ENCODE results near the gene GGTA1. TPM values are rescaled to one million over a fixed set of nuclear protein-coding genes. Genes with fewer than 3 reads are reported as not detected.
"Not testable (repeated sequence)": the region's sequence is repeated elsewhere in the genome, so short reads cannot be mapped to it uniquely, and the experiment has no call there.

GGTA1 gene
- total RNA-seq, result 2.0 TPM

DNA sequence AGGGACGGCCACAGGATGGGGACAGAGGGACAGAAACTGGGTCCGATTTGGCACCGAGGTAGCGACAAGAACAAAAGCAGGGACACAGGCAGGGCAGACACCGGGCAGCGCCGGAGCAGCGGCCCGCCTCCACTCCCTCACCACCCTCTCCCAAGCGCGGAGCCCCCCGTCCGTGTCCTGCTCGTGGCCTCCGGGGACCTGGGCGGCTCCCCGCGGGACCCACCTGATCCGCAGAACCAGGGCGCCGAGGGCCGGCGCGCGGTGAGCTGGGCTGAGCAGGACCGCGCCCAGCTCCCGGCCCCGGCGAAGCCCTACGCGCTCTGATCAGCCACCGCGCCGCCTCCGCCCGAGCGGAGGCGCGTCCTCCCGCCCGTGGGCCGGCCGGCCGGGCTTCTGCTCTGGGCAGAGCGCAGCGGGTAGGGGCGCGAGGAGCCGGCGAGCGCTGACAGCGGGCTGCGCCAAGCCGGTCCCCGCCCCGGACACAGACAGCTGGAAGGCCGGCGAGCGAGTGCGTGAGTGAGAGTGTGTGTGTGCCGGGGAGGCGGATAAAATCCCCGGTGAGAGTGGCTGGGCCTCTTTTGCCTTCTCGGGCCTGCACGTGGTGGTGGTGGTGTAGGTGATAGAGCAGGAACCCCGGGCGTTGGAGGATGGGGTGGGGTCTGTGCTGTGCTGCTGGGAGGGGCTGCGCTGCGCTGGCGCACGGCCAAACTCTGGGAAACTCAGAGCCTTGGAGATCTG is at the start of gene GGTA1:
TSS of gene GGTA1 (minus strand) at position 418 of the 738 bp plus-strand sequence. CDS start 31,922 bp downstream, outside the sequence.
- DNase-seq (ENCODE audit: low spot score), result peak; percentile 57

DNA sequence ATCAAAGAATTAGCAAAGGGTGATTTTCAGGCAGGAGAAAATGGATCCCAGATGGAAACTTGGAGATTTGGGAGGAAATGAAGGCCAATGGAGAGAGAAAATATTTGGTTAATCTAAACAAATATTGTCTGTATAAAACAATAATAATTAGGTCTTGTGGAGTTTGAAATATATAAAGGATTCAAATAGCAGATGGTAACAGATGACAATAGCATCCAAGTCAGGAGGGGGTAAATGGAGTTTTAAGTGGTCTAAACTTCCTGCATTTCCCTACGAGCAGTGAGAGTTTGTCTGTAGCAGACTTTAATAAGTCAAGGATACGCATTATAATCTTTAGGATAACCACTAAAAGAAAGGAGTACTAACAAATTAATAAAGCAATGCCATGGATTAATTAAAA is 49.0 kb upstream of the GGTA1 start:
- DNase-seq (ENCODE audit: low spot score), result no peak

DNA sequence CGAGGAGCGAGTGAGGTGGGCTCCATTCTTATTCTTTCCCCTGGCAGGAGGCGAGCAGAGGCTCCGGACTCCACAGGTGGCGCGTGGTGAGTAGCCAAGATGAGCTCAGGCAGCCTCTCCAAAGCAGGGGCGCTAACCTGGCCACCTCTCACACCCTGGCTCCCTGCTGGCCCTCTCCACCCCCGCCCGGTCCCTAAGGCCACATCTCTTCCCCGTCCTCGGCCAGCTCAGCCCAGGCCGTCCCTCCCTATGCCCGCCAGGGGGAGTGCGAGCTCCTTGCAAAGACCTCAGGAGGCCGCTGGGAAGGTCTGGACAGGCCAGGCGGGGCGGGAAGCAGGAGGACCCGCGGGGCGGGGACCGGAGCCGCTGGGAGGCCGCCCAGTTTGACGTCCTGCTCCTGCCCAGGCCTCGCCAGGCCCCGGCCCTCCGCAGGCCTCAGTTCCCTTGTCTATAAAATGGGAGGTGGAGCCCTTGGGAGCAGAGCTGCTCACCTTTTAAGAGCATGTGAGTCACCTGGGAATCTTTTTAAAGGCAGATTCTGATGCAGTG is 46.3 kb upstream of the GGTA1 start:
- DNase-seq (ENCODE audit: low spot score), result peak; percentile 95

DNA sequence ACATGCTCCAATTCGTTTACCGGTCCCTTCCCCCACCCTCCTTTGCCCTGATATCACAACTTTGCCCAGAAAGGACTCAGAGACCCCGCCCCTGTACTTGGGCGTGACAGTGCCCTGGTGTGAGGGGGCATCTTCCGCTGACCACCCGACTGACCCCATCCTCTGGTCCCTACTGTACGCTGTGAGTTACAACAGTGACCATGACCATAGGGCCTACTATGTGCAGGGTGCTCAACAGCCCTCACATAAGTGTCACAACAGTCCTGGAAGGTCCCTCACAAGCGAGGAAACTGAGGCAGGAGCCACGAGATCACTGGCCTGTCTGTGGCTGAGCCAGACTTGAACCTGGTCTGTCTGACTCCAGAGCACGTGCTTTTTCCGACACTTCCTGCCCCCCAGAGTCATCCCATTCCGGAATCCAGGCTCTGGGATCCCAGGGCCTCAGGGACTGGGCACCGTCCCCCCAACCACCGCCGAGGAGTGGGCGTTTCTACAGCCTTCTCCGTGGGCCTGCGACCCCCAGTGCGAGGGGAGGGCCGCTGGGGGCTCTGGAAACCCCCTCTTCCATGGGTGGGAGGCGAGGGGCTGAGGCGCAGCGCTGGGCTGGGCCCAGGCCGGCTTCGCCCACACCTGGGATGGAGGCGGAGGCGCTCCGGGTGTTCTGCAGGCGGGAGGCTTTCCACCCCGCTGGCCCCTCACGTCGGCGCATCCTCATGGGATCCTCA is 45.7 kb upstream of the GGTA1 start:
- DNase-seq (ENCODE audit: low spot score), result no peak

DNA sequence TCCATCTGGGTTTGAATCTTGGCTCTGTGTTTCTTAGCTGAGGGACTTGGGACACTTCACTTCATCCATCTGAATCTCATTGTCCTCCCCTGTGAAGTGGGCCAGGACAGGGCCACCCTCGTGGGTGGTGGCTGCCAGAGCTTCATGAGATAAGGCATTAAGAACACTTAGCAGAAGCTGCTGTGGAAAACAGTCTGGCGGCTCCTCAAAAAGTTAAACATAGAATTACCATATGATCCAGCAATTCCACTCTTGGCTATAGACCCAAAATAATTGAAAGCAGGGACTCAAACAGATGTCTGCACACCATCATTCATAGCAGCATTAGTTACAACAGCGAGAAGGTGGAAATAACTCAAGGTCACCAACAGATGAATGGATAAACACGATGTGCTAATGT is 42.4 kb upstream of the GGTA1 start:
- DNase-seq (ENCODE audit: low spot score), result no peak

DNA sequence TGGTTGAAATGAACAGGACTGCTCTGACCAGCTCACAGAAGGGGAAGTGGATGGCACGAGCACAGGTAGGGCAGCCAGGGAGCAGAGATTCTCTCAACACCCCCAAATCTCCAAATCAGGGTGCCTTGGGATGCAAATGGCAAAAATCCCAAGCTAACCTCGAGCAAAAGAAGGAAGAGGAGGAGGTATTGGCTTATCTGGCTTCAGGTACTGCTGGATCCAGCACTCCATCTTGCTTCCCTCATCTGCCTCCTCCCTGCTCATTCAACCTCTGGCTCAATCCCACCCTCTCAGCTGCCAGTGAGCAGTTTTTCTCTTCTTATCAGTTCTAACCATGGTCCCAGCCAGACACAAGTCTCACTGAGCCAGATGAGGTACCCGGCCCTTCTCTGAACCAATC is 41.6 kb upstream of the GGTA1 start:
- DNase-seq (ENCODE audit: low spot score), result no peak

DNA sequence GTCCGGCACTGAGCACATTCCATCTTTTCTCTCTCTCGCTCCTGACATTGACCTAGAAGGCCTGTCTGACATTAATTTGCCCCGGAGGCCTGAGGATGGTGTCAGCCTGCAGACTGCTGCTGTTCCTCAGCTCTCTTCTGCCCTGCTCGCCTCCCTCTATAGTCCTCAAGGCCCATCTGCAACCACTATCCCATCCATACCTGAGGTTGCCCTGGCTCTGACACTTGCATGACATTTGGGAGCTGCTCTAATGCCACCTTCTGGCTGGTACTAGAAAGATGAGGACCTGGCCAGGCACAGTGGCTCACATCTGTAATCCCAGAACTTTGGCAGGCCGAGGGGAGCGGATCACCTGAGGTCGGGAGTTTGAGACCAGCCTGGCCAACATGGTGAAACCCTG is 38.6 kb upstream of the GGTA1 start:
- DNase-seq (ENCODE audit: low spot score), result no peak

DNA sequence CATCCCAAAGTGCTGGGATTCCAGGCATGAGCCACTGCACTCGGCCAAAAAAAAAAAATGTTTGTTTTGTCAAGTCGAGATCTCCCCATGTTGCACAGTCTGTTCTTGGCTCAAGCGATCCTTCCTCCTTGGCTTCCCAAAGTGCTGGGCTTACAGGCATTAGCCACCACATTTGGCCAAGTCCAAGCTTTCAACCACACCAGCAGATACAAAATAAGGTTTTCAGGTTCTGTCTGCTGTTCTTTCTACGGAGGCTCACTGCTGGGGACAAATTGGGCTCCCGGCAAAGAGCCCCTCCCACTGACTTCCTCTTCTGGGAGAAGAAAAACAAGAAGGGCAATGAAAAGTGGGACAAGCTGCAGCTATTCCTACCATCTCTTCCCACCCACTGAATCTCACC is 37.6 kb upstream of the GGTA1 start:
- no peak for DNase-seq (ENCODE audit: low spot score)

DNA sequence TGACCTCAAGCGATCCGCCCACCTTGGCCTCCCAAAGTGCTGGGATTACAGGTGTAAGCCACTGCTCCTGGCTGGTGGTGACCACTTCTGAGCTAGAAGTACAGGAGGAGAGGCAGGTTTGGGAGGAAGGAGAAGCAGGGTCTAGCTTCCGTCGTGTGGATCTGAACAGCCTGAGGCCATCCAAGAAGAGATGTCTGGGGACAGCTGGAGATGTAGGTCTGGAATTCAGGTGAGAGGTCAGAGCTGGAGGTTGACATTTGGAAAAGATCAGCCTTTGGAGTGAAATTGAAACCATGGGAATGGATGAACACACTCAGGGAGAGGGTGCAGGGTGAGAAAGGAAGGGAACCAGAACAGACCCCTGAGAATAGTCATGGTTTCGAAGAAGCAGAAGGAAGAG is 33.2 kb upstream of the GGTA1 start:
- no peak for DNase-seq (ENCODE audit: low spot score)

DNA sequence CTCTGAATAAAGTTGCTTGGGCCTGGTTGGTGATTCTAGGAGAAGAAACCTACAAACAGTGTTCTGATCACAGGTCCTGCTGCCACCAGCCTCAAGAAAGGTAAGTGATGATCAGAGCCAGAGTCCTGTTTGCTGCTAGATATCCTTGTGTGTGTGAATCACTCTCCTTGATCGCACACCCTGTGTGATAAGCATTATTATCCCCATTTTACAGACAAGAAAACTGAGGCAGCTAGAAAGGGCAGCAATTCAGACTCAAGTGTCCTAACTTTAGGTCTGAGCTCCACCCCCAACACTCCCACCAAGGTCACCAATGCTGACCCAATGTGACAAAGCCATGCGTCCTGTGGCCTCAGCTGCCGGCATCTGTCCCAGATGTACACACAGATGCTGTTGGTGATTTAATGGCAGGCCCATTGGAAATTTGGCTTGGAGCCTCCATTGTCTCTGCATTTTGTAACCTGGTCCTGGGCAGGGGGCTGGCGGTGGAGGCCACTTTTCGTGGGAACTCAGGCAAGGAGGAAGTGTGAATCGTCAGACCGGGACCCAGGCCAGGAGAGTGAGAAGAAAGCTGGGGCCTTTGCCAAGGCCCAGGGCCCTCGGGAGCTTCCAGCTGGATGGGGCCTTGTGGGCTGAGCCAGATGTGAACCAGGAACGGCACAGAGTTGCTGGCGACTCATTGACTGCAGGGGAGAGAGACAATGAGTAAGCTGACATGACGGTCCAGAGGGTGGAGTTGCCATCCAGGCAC is 29.8 kb upstream of the GGTA1 start:
- DNase-seq (ENCODE audit: low spot score), result peak; percentile 85

DNA sequence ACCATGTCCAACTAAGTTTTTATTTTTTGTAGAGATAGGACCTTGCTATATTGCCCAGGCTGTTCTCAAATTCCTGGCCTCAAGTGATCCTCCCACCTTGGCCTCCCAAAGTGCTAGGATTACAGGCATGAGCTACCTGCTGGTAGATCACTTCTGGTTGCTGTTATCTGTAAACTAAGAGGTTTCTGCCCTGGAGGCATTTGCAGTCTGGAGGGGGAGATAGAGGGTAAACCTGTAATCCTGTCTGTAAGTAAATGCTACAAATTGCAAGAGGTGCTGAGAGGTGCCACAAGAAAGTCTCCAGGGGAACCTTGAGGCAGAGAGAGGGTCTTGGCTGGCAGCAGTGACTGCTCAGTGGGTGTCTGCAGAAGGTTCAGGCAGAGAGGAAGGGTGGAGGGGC is 29.0 kb upstream of the GGTA1 start:
- DNase-seq (ENCODE audit: low spot score), result no peak

DNA sequence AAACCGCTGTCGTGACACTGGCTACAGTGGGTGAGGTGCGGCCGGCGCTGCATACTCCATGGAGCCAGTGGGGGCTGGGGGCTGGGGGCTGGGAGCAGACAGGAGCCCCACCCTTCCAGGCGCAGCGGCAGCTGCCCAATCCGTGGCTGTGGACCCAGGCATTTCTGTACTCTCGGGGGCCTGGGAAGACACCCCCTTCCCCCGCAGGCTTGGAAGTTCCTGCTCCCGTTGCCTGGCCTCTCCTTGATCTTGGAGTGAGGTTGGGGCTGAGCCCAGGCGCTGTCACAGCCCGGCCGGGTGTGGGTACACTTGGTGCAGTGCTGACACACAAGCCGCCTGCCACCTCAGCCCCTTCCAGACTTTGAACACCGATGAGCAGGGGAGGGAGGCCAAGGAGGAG is 27.7 kb upstream of the GGTA1 start:
- no peak for DNase-seq (ENCODE audit: low spot score)

DNA sequence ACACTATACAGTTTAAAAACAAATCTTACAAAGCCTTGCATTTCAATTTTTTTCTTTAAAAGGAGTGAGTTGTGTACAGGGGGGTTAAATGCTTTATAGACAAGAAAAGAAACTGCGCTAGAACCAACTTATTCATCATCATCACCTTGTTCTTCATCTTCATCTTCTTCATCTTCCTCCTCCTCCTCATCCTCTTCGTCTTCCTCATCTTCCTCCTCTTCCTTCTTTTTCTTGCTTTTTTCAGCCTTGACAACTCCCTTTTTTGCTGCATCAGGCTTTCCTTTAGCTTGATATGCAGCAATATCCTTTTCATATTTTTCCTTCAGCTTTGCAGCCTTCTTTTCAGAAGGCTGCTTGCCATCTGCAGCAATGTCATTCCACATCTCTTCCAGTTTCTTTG is 20.0 kb upstream of the GGTA1 start:
- not testable (repeated sequence) for DNase-seq (ENCODE audit: low spot score)

DNA sequence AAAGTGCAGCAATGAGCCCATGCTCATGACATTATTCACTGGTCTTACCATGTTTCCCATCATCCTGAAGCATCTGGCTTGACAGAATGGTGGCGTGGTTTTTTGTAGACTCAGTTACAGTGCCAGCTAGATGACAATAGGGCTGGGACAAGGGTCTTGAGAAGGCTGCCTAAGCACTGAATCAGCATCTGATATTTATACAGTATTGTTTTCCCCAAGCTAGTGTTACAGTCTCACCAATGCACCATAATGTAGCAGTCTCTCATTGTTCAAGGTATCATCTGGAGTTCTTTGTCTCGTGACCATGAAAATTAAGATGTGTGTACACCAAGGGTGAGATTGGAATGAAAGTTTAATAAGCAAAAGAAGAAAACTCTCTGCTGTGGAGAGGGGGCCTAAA is 19.0 kb upstream of the GGTA1 start:
- no peak for DNase-seq (ENCODE audit: low spot score)

DNA sequence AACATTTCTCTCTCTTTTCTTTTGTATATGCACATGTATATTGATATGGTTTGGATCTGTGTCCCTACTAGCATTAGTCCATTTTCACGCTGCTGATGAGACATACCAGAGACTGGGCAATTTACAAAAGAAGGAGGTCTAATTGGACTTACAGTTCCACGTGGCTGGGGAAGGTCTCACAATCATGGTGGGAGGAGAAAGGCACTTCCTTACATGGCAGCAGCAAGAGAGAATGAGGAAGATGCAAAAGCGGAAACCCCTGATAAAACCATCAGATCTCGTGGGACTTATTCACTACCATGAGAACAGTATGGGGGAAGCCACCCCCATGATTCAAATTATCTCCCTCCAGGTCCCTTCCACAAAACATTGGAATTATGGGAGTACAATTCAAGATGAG is 13.5 kb upstream of the GGTA1 start:
- not testable (repeated sequence) for DNase-seq (ENCODE audit: low spot score)

DNA sequence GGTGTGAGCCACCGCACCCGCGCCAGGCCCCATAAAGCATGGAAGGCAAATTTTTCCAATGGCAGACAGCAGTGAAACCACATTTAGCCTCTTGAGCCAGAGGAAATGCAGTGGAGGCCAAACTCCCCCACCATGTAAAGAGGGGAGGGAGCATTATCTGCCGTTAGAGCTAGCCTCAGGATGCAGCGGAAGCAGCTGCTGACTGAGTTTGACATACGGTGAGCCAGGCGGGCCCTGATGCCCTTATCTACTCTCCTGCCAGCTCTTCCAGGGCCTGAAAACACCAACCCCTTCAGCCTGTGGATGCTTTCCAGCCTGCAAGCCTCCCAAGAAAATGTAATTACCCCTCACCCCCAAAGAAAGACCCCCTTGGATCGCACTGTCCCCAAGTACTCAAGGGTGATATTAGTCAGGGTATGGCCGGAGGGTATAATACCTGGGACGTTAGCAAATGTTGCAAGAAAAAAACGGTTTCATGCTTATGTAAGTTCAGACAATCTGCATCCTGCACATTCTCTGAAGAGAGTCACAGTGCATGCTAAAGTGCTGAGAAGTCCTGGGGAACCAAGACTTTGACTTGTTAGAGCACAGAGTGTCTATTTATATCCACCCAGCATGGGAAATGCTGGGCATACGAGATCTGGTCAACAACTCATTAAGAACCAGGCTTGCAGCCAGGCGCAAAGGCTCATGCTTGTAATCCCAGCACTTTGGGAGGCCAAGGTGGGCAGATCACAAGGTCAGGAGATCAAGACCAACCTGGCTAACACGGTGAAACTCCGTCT is 11.3 kb upstream of the GGTA1 start:
- no peak for DNase-seq (ENCODE audit: low spot score)

DNA sequence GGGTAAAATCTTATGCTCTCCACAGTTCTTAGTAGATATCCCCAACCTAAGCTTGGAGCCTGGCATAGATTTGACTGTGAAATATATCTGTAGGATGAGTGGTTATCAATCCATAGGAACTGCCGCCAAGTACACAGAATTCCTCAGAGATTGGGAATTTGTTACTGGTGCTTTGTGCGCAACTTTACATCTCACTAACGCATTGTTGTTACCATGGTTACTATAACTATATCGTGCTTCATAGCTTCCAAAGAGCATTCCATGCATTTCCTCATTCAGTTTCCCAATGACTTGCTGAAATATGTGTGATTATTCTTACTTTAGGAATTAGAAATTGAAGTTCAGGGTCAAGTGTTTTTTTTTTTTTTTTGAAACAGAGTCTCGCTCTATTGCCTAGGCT is 9.5 kb upstream of the GGTA1 start:
- no peak for DNase-seq (ENCODE audit: low spot score)

DNA sequence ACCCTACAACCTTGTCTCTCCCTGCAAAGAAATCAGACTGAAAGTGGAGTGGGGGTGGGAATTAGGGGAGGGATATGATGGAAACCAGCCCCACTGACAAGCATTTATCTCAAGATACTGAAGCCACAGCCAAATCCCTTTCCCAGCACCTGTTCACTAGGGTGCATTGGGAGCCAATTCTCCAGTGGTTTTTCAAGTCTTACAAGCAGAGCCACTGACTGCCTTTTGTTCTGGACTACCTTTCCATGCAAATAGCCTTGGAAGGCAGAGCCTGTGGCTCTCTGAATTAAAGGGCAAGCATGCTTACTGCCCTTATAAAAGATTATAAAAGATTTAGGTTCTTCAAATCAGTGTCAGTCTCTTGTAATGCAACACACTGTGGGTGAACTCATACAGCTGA is 8.8 kb upstream of the GGTA1 start:
- DNase-seq (ENCODE audit: low spot score), result no peak

DNA sequence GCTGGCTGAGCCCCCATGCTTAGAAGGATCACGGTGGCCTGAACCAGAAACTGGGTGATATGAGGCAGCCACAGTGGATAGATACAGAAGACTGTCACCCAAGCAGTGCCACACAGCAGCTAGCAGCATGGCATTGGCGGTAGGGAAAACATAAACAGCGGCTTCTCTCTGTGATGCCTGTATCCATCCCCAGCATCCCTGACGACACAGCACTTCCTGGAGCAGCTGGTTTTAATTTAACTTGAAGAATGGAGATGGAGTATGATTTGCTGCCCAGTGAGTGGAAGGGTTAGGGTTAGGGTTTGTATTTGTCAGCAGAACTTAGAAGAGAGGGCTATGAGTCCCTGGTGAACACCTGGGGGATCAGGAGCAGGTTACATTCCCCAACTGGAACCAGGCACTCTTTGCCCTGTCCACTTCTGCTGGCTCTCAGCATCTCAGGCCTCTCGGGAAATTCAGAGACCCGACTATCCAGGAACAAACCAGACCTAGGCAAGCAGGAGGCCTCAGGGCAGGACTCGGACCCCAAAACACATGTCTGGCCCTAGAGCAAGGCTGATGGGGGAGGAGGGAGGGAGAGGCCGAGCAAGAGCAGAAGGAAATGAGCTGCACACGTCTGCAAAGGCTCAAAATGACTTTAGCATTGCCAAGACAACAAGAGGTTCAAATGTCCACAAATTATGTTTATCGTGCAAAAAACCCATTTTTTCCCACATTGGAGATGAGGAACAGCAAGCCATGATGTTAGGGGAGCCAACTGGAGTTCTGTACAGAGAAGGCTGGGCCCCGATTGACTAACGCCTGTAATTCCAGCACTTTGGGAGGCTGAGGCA is 6.5 kb upstream of the GGTA1 start:
- DNase-seq (ENCODE audit: low spot score), result no peak

DNA sequence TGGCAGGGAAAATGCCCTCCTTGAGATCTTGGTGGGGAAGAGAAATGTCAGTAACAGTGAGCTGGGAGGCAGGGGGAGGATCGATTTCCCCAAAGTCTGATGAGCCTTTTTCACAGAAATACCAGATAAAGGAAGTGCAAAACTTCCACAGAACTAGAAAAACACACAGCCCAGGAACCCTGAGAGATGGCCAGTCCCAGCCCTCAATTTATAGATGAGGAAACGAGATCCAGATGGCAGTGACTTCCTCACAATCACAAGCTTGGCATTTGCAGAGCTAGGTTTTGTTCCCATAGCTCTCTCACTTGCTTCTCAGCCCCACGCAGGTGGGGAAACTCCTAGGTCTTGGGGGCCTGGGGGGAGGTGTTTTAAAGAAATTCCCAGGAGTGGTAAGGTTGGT is 3.8 kb upstream of the GGTA1 start:
- no peak for DNase-seq (ENCODE audit: low spot score)

DNA sequence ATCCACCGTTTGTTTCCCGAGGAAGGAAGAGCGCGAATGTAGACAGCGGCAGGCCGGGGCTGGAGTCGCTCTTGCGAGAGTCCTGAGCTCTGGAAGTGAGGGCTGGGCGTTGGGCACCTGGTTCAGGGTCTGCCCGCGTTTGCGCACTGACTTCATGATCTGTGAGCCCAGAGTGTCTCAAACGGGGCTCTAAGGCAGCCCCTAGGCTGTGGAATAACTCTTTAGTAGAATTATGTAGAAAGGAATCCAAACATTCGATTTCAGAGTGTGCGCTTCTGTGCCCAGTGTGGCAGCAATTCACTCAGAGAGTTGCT is 478 bp upstream of the GGTA1 start:
- no peak for DNase-seq (ENCODE audit: low spot score)

Data from ureter (tissue), 1 donor.